Thoracic aorta (tissue), 2 donors: ENCODE results near the gene FGD4. TPM values are rescaled to one million over a fixed set of nuclear protein-coding genes. Genes with fewer than 3 reads are reported as not detected.

Experiments
- ATAC-seq: fragments of 150-250 bp; one replicate; pipeline ENCODE4 v1.8.0; 2017; ENCODE audit warnings: low read depth; ENCODE audit not compliant: insufficient number of reproducible peaks, low FRiP score
- DNase-seq: peaks from one replicate; pipeline ENCODE4 v3.0.0-alpha.2; 2020; ENCODE audit warnings: low spot score
- H3K27ac ChIP-seq, 2 donors: fragments of 200-600 bp; sonication (generic); 1 replicate in 1 of 2; 2 replicates in 1 of 2; pipeline ENCODE4 v1.5.1; 2016; ENCODE audit warnings: mild to moderate bottlenecking in 2 of 2, moderate library complexity in 2 of 2
- H3K27me3 ChIP-seq: fragments of 200-600 bp; sonication (generic); replicated peaks from 2 replicates; pipeline ENCODE4 v1.6.0; 2016; ENCODE audit warnings: mild to moderate bottlenecking; ENCODE audit not compliant: insufficient read depth
- H3K36me3 ChIP-seq: fragments of 200-600 bp; sonication (generic); one replicate; pipeline ENCODE4 v1.5.1; 2016
- H3K4me1 ChIP-seq, 2 donors: fragments of 200-600 bp; sonication (generic); 1 replicate in 1 of 2; 2 replicates in 1 of 2; pipeline versions ENCODE4 v1.5.1 to v1.6.0; 2016; ENCODE audit warnings: low read depth in 2 of 2, mild to moderate bottlenecking in 1 of 2; ENCODE audit not compliant: control insufficient read depth in 1 of 2
- H3K4me3 ChIP-seq: fragments of 200-600 bp; sonication (generic); 2 replicates; pipeline ENCODE4 v1.5.1; 2016; ENCODE audit warnings: mild to moderate bottlenecking
- H3K9me3 ChIP-seq: fragments of 200-600 bp; sonication (generic); 2 replicates; pipeline ENCODE4 v1.5.1; 2016
- CTCF ChIP-seq: fragments of 200-600 bp; sonication (generic); IDR thresholded peaks from one replicate; pipeline ENCODE4 v1.5.1; 2019; ENCODE audit warnings: antibody characterized with exemption
- total RNA-seq, 2 donors: library from RNA; depleted of rRNA; stranded (reverse); fragments of >200 nt; gene quantifications; one replicate each; pipeline versions ENCODE4 v1.1.0 to v1.2.3, GENCODE V29; 2016

Gene FGD4
- total RNA-seq, 2 donors from 2014 or later: 52.7 to 61.6 TPM

GRCh38 chr12:32690927-32691326 is 291.6 kb downstream of the FGD4 start:
- ATAC-seq: no peak
- Histone ChIP-seq H3K27ac (no peak overlapping the region), H3K9me3 (no peaks in the 10 kb centered on the region), H3K4me1 (no peaks in the 10 kb centered on the region), H3K36me3 (no peaks in the 10 kb centered on the region), H3K27me3 (no peaks in the 10 kb centered on the region), H3K4me3 (no peak overlapping the region)
- no peak for TF ChIP-seq CTCF
- DNase-seq: no peak

- DNase-seq (no peak), ATAC-seq (no peak)
- no peak overlapping the region for H3K27ac ChIP-seq
- no peaks in the 10 kb centered on the region for H3K4me1 ChIP-seq
- H3K4me3 ChIP-seq: no peak overlapping the region
- no peaks in the 10 kb centered on the region for H3K9me3 ChIP-seq
- no peak for TF ChIP-seq CTCF
- H3K36me3 ChIP-seq: no peaks in the 10 kb centered on the region
- H3K27me3 ChIP-seq: no peaks in the 10 kb centered on the region
These were observed 293.0 kb downstream of the FGD4 start for GRCh38 chr12:32692358-32692757.

- H3K27me3 ChIP-seq: no peaks in the 10 kb centered on the region
- no peak overlapping the region for H3K4me3 ChIP-seq
- no peak for TF ChIP-seq CTCF
- H3K36me3 ChIP-seq: no peaks in the 10 kb centered on the region
- DNase-seq (no peak), ATAC-seq (no peak)
- H3K4me1 ChIP-seq: no peaks in the 10 kb centered on the region
- H3K27ac ChIP-seq: no peak overlapping the region
- H3K9me3 ChIP-seq: no peaks in the 10 kb centered on the region
These were observed 293.7 kb downstream of the FGD4 start for GRCh38 chr12:32693036-32693435.
